LoVo (cell line): ENCODE measurements around the gene UQCRH.
"Not testable (repeated sequence)": the region's sequence is repeated elsewhere in the genome, so short reads cannot be mapped to it uniquely, and the experiment has no call there.

ENCODE experiments used
- DNase-seq: peaks from one replicate; pipeline ENCODE4 v3.0.0-alpha.2; 2016; ENCODE audit warnings: low spot score

The UQCRH gene

DNA sequence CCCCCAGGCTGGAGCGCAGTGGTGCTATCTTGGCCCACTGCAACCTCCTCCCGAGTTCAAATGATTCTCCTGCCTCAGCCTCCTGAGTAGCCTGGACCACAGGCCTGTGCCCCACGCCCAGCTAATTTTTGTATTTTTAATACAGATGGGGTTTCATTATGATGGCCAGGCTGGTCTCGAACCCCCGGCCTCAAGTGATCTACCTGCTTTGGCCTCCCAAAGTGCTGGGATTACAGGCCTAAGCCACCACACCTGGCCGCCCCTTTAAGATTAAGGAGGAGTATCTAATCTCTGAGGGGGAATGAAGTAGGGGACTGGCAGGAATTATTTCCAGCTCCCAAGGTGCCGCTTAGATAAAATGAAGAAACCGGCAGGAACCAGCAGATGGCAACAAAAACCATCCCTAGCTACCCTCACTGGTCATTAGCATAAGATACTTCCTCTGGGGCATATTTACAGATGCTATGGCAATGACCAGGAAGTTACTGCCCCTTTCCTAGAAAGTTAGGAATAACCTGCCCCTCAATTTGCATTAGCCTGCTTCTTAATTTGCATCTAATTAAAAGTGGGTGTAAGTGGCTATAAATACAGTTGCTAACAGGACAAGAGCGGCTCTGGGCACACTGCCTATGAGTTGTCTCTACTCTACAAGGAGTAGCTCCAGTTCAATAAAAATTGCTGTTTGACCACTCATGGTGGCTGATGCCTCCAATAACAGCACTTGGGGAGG is 30.0 kb downstream of the UQCRH start:
- no peak for DNase-seq

DNA sequence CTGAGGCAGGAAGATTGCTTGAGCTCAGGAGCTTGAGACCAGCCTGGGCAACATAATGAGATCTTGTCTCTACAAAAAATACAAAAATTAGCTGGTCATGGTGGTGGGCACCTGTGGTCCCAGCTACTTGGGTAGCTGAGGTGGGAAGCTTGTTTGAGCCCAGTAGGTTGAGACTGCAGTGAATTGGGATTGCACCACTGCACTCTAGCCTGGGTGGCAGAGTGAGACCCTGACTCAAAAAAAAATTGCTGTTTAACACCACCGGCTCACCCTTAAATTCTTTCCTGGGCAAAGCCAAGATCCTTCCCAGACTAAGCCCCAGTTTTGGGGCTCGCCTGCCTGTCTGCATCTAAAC is 30.5 kb downstream of the UQCRH start:
- no peak for DNase-seq

DNA sequence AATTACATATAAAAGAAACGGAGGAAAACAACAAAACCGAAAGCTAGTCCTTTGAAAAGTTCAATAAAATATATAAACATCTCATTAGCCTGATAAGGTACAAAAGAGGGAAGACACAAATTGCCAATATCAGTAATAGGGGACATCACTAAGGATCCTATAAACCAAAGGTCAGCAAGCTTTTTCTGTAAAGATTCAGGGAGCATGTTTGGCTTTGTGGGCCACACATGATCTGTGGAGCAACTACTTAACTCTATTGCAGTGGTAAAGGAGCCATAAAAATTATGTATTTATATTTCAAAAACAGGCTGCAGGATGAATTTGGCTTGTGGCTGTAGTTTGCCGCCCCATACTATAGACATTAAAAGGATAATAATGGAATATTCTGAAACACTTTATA is 31.6 kb downstream of the UQCRH start:
- no peak for DNase-seq

DNA sequence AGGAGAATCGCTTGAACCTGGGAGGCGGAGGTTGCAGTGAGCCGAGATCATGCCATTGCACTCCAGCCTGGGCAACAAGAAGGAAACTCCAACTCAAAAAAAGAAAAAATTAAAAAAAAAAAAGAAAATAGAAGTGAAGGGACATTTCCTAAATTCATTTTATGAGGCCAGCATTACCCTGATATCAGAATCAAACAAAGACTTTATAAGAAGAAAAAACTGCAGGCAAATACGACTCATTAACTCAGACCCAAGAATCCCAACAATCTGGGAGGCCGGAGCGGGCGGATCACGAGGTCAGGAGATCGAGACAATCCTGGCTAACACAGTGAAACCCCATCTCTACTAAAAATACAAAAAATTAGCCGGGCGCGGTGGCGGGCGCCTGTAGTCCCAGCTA is 33.9 kb downstream of the UQCRH start:
- not testable (repeated sequence) for DNase-seq

DNA sequence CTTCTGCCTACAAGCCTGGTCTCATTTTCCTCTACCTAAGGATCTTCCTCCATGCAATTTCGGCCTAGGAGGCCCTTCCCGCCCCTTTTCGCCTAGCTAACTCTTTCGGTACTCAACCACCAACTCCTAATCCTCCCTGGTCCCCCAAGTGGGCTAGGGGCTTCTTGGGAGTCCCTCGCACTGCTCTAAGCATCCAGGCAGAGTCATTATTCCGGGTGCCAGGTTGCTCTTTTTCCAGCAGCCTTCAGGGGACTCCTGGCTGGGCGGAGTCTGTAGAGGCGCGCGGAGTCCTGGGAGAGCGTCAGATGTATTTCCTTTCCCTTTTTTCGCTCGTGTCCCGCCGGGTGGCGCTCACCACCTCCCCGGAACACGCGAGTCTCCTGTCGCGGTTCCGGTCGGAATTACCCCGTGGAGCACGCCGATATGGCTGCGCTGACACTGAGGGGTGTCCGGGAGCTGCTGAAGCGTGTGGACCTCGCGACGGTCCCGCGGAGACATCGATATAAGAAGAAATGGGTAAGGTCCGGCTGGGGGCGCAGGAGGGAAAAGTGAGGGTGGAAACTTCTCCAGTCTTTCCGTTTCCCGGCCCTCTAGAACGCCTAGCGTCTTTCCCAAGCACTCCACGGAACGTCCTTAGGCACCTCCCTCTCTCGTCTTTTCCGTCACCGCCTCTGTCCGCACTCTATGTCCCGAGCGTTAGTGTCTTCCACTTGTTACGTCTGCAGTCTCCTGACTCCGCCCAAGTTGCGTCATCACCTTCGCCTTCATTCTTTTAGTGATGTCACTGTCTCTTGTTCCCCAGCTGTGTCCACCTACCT is 37.1 kb downstream of the UQCRH start, which contains the start of gene NSUN4:
Gene NSUN4, plus strand, starts transcription at position 404 of the 818 bp plus-strand sequence. Its CDS starts 20 bp downstream, at position 424.
- peak; percentile 88 for DNase-seq

DNA sequence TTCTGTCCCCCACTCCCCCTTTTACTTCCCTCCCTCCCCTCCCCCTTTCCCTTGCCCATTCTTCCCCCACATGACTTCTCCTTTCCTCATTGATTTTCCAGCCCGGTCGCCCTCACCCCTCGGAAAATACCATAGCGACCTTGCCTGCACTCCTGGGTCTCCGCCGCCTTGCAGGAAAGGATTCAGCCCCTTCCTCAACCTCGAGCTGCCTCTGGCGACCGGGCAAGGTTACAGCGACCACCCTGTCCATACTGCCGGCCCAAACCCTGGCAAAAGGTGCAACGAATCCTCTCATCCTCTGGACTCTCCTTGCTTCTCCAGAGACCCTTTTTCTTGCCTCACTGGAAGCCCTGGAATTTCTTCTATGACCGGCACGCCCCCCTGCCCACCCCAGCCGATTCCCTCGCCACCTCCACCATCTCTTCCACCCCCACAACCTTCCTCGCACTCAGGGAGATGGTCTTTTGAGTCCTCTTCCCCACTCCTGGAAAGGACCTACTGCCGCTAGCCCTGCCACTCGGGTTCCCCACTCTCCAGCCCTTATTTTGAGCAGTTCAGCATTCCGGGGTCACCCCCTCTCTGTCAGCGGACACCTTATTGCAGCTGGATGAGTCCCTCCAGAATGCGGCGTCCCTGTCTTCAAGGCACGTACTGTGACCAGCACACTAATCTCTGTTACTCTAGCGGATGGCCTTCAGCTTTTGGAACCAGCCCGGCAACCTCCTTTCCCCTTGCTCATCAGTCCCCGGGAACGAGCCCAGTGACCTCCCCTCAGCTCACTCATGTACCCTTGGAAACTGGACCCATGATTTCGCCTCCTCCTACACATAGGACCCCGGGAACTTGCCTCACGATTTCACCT is 38.0 kb downstream of the UQCRH start:
- no peak for DNase-seq

DNA sequence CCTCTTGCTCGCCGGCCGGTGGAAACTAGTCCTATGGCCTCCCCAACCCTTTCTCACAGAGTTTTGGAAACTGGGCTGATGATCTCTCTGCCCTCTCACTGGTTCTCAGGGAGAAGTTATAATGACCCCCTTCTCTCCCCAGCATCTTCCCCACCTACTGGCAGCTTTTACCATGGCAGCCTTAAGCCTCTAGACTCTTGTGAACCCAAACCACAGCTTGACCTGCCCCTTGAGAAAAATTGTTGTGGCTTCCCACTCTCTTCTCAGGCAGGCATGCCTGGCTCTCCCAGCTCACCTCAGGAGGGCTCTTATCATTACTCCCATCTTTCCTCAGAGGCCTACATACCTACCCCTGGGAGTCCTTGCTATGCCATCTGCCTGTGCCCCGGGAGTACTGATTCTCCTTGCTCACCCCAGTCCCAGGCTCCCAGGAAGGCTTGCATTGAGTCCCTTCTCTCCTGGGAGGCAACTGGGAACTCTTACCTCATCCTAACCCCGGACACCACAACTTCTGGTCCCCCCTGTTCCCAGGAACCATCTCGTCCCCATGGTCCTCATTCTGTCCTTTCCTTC is 38.7 kb downstream of the UQCRH start:
- no peak for DNase-seq

DNA sequence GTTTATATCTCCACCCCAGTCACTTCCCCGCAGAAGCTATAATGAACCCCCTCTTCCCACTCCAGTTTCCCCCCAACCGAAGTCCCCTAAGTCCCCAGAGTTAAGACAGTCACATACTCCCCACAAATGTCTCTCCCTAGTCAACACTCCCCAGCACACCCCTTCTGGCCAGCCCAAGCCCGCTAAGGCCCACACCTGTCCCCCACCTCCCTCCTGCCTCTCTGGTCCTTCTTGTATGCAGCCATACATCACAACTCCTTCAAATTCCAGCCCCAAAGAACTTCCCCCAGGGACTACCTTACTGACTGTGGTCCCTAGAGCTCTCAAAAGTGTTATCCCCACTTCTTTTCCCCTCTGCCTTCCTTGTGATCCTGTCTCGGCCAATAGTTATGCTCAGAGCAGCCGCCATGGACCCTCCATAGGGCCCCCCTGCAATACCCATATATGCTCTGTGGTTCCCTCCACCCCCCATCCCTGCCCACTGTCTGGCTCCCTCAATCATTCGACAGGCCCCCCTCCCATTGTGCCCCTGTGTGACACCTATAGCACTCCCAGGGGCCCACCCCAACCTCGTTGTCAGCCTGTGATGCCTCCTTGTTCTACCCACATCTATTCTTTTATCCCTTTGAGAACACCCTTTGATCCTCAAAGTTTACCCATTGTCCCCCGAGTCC is 39.3 kb downstream of the UQCRH start:
- DNase-seq = no peak

DNA sequence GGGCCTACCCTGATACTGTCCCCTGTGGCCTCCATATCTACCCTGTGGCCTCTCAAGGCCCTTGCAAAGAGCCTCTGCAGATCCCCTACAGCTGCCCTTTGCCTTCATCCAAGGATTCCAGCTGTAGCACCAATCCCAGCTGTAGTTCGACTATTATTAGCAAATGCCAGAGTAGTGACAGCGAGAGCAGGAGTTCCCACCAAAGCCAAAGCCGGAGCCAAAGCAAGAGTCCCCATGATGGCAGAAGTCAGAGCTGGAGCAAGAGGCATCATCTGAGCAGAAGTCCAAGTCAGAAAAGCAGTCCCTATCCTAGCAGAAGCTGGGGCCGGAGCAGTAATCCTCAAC is 39.8 kb downstream of the UQCRH start:
- no peak for DNase-seq

DNA sequence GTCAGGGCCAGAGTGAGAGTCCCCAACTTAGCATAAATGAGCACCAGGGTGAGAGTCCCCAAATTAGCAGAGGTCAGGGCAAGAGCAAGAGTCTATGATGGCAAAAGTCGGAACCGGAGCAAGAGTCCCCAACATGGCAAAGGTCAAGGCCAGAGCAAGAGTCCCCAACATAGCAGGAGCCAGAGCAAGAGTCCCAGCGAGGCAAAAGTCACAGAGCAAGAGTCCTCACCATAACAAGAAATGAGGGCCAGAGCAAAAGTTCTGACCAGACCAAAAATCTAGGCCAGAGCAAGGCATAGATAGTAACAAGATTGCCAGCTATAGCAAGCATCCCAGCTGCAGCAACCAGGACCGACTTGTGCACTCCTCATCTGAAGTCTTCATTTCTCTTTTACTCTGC is 40.2 kb downstream of the UQCRH start:
- no peak for DNase-seq

DNA sequence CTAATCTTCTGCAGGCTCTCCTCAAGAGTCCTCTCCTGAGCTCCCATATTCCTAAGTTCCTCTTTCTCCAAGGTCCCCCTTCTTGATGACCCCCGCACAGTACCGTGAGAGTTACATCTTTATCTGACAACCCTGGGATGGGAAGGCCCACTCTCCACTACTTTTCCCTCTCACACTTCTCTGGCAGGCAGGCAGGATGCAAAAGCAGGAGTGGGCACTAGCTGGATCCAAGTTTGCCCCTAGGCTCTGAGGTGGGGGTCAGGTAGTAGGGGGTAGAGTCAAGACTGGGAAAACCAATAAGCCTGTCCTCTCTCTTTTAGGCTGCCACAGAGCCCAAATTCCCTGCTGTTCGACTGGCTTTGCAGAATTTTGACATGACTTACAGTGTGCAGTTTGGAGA is 41.0 kb downstream of the UQCRH start:
- DNase-seq = no peak

DNA sequence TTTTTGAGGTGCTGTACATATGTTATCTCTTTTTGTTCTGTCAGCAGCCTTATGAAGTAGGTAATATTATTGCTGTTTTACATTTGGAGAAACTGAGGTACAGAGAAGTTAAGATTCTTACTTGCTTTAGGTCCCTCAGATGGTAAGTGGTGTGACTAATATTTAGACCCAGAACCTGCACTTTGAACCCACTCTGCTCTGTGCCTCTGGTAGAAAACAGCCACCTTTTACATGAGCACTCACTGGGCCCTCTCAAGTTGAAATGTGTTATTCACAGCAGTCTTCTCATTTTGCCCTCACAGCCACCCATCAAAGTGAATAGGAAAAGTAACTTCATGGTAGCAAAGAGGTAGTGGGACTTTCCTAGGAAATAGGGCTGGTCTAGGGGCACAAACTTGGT is 41.8 kb downstream of the UQCRH start:
- no peak for DNase-seq

DNA sequence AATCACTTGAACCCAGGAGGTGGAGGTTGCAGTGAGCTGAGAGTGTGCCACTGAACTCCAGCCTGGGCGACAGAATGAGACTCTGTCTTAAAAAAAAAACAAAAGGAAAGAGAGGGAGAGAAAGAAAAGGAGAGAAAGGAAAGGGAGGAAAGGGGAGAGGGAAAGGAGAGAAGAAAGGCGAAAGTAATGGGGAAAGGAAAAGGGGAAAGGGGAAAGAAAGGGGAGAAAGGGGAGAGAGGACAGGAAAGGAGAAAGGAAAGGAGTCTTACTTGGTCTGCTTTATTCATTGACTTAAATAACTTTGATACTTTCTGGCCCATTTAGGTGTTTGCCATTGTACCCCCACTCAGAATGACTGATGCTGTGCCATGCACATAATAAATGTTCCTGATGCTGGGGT is 48.9 kb downstream of the UQCRH start:
- no peak for DNase-seq

DNA sequence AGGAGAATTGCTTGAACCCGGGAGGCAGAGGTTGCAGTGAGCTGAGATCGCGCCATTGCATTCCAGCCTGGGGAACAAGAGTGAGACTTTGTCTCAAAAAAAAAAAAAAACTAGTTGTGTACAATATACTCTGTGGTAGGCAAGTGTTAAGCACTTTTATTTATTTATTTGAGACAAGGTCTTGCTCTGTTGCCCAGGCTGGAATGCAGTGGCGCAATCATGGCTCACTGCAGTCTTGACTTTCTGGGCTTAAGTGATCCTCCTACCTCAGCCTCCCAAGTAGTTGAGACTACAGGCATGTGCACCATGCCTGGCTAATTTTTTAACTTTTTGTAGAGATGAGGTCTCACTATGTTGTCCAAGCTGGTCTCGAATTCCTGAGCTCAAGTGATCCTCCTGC is 52.4 kb downstream of the UQCRH start:
- DNase-seq = not testable (repeated sequence)

DNA sequence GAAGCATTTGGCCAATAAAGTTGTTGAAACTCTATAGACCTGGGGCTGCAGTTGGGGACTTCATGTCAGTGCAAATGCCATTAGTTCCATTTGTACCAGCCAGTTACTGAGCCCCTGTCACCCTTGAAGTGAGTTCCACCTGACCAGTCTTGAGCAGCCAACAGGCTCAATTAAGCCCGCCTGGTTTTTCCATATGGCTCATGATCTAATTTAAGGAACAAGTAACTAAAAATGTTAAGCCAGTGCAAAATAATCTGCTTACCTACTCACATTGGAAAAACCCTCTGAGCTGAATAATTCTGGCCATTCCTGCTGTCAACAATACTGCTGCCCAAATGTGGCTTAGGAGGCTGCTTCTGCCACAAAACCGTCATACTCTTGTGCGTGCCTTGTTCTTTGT is 58.7 kb downstream of the UQCRH start:
- DNase-seq = no peak

DNA sequence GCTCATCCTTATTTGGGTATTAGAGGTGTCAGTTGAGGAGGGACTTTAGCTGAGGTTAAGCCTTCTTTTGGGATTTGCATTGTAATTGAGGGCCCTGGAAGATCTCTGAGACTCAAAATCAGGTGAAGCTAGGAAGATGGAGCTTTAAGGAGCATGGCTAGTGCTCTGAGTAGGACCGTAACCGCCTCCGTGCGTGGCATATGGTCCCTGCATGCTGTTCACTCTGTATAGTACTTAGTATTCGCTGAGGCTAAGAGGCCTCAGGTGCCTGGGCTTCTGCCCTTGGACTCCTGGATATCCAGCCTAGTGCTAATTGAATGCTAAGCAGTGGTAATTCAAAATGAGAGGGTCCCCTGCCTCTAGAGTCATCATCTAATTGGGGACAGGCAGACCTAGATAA is 59.6 kb downstream of the UQCRH start:
- DNase-seq = no peak

DNA sequence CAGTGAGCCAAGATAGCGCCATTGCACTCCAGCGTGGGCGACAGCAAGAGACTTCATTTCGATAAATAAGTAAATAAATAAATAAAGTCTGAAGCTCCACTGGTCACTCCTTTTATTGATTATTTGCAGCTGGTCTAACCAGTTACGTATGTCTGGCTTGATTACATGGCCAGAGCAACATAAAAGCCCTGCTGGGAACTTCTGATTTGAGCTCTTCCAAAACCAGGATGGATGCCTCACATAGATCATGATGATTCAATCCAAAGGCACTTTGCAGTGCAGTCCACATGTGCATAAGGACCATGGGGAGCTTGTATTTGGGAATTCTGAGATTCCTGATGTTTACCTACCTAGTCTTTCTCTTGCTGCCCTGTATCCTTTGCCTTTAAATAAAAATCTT is 61.1 kb downstream of the UQCRH start:
- DNase-seq = no peak

DNA sequence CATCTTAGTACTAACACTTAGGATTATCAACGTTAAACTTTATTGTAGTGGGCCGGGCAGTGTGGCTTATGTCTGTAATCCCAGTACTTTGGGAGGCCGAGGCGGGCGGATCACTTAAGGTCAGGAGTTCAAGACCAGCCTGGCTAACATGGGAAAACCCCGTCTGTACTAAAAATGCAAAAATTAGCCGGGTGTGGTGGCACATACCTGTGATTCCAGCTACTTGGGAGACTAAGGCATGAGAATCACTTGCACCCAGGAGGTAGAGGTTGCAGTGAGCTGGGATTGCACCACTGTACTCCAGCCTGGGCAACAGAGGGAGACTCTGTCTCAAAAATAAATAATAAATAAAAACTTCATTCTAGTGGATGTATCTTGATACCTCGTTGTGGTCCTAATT is 62.3 kb downstream of the UQCRH start:
- DNase-seq = not testable (repeated sequence)
